Tibial artery (tissue), 4 donors: ENCODE data around the gene TTLL5.

Experiments used
- DNase-seq, 2 donors: peaks; one replicate each; pipeline ENCODE4 v3.0.0-alpha.2; 2019
- H3K27ac ChIP-seq, 2 donors: fragments of 200-600 bp; sonication (generic) in 1 of 2; 1 replicate in 1 of 2; 2 replicates in 1 of 2; pipeline ENCODE4 v1.5.1; 2018 to 2019; ENCODE audit warnings: mild to moderate bottlenecking in 1 of 2
- H3K27me3 ChIP-seq, 2 donors: fragments of 200-600 bp; sonication (generic) in 1 of 2; one replicate each; pipeline versions ENCODE4 v1.5.1 to v1.6.0; 2016 to 2019
- H3K36me3 ChIP-seq, 3 donors: fragments of 200-600 bp; sonication (generic) in 2 of 3; one replicate each; pipeline ENCODE4 v1.5.1; 2016 to 2019; ENCODE audit warnings: mild to moderate bottlenecking in 2 of 3
- H3K4me1 ChIP-seq, 4 donors: fragments of 200-600 bp; sonication (generic) in 2 of 4; 1 replicate in 3 of 4; 2 replicates in 1 of 4; pipeline ENCODE4 v1.5.1; 2016 to 2019
- H3K4me3 ChIP-seq, 2 donors: fragments of 200-600 bp; sonication (generic) in 1 of 2; 1 replicate in 1 of 2; 2 replicates in 1 of 2; pipeline ENCODE4 v1.5.1; 2018 to 2019; ENCODE audit warnings: mild to moderate bottlenecking in 2 of 2
- H3K9me3 ChIP-seq, 3 donors: fragments of 200-600 bp; sonication (generic) in 1 of 3; one replicate each; pipeline ENCODE4 v1.5.1; 2016 to 2019
- intact Hi-C: fragments of 100-400 bp; cut with DNase I; formaldehyde crosslinking; loops from one replicate; pipeline ENCODE4 v1.15.0; 2023; ENCODE audit warnings: low total_unique reads
- TF ChIP-seq, protein P1 (sequence below), 2 experiments: fragments of 200-600 bp in 1 of 2; fragments of 450-650 bp in 1 of 2; IDR thresholded peaks; one replicate each; pipeline ENCODE4 v1.5.1; 2017 to 2019; ENCODE audit warnings: antibody characterized with exemption in 2 of 2, mild to moderate bottlenecking in 1 of 2, moderate library complexity in 1 of 2

The TTLL5 gene

DNA sequence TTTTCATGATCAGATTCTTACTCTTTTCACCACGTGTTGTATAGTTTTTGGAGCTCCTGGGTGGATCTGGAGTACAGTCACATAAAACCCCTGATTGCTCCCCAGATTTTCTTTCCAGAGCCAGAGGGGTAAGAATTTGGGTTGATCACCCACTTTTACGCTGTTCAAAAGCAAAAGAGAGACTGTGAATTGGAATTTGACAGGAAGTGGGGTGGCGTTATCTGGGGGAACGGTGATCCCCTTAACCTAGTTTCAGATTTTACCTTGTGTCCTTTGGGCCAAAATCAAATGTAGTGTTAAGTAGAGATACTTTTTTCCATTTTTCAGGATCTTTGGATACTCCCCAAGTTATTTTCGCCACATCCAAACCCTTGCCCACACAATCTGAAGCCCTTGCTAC, 245.2 kb downstream of the TTLL5 start:
- H3K27ac ChIP-seq: no peak overlapping the region
- TF ChIP-seq, protein P1, sequence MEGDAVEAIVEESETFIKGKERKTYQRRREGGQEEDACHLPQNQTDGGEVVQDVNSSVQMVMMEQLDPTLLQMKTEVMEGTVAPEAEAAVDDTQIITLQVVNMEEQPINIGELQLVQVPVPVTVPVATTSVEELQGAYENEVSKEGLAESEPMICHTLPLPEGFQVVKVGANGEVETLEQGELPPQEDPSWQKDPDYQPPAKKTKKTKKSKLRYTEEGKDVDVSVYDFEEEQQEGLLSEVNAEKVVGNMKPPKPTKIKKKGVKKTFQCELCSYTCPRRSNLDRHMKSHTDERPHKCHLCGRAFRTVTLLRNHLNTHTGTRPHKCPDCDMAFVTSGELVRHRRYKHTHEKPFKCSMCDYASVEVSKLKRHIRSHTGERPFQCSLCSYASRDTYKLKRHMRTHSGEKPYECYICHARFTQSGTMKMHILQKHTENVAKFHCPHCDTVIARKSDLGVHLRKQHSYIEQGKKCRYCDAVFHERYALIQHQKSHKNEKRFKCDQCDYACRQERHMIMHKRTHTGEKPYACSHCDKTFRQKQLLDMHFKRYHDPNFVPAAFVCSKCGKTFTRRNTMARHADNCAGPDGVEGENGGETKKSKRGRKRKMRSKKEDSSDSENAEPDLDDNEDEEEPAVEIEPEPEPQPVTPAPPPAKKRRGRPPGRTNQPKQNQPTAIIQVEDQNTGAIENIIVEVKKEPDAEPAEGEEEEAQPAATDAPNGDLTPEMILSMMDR (IDR thresholded peaks at IDR 0.05): no peak
- H3K27me3 ChIP-seq: no peaks in the 10 kb centered on the region
- DNase-seq: no peak
- H3K4me1 ChIP-seq: no peaks in the 10 kb centered on the region
- H3K36me3 ChIP-seq: peaks cover 0 to 3% (median 0%) of the 10 kb centered on the region in 3 donors
- intact Hi-C loops: loop anchor here (2.0 to 10.0 kb wide), 2 partner anchors 75 to 139 kb away; partner anchors contain the start of gene TGFB3
- H3K4me3 ChIP-seq: no peak overlapping the region
- H3K9me3 ChIP-seq: no peaks in the 10 kb centered on the region

- no peak overlapping the region for H3K4me3 ChIP-seq
- intact Hi-C loops: loop anchor here (2.0 to 10.0 kb wide), 2 partner anchors 74 to 138 kb away; partner anchors contain the start of gene TGFB3
- TF ChIP-seq, protein P1 (IDR thresholded peaks at IDR 0.05): peak; percentile 81 to 87
- peak in 1 of 2 donors; percentile 67 for DNase-seq
- no peaks in the 10 kb centered on the region for H3K4me1 ChIP-seq
- H3K36me3 ChIP-seq: peaks cover 0 to 3% (median 0%) of the 10 kb centered on the region in 3 donors
- no peaks in the 10 kb centered on the region for H3K9me3 ChIP-seq
- H3K27ac ChIP-seq: no peak overlapping the region
- no peaks in the 10 kb centered on the region for H3K27me3 ChIP-seq
Observed at GRCh38 chr14:75906680-75907280, 245.7 kb downstream of the TTLL5 start.

GRCh38 chr14:75907756-75908359, 246.8 kb downstream of the TTLL5 start:
- Histone ChIP-seq H3K27me3 (no peaks in the 10 kb centered on the region), H3K27ac (no peak overlapping the region), H3K4me3 (no peak overlapping the region), H3K9me3 (no peaks in the 10 kb centered on the region), H3K36me3 (peaks cover 0 to 3% (median 0%) of the 10 kb centered on the region in 3 donors), H3K4me1 (no peaks in the 10 kb centered on the region)
- TF ChIP-seq, protein P1 (IDR thresholded peaks at IDR 0.05): no peak
- intact Hi-C loops: loop anchor here (2.0 to 10.0 kb wide), 2 partner anchors 73 to 137 kb away; partner anchors contain the start of gene TGFB3
- no peak for DNase-seq

GRCh38 chr14:75909630-75910029, 248.6 kb downstream of the TTLL5 start:
- Histone ChIP-seq H3K27ac (no peak overlapping the region), H3K9me3 (no peaks in the 10 kb centered on the region), H3K4me1 (no peaks in the 10 kb centered on the region), H3K36me3 (peaks cover 0 to 3% (median 0%) of the 10 kb centered on the region in 3 donors), H3K27me3 (no peaks in the 10 kb centered on the region), H3K4me3 (no peak overlapping the region)
- no peak for DNase-seq
- intact Hi-C loops: loop anchor here (10.0 kb wide), 1 partner anchor 135 kb away; no protein-coding TSS in a partner anchor
- TF ChIP-seq, protein P1 (IDR thresholded peaks at IDR 0.05): no peak

DNA sequence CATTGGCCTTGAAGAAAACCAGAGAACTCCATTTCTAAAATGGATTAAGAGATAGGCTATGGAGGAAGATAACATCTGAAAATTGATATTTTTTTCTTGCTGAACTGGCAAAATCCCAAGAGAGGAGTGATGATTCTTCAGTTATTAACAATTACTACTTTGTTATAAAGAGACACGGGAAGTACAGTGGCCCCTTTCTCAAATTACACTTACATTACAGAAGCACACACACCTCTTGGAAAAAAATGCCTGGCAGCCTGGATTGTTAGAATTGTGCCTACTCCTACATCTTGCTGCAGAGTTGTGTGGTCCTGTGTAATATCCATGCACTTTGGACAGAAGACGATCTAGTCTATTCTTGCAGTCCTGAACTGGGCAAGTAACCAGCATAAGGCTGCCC, 249.0 kb downstream of the TTLL5 start:
- H3K36me3 ChIP-seq: peaks cover 0 to 3% (median 0%) of the 10 kb centered on the region in 3 donors
- TF ChIP-seq, protein P1 (IDR thresholded peaks at IDR 0.05): no peak
- intact Hi-C loops: no loop called here
- H3K27me3 ChIP-seq: no peaks in the 10 kb centered on the region
- no peaks in the 10 kb centered on the region for H3K4me1 ChIP-seq
- H3K9me3 ChIP-seq: no peaks in the 10 kb centered on the region
- DNase-seq: no peak
- no peak overlapping the region for H3K4me3 ChIP-seq
- no peak overlapping the region for H3K27ac ChIP-seq
